HG03066 (cell line): ENCODE measurements around the gene MAG.

ENCODE experiments used
- ATAC-seq: cut with Tn5 transposase; IDR thresholded peaks from one replicate; pipeline ENCODE4 v1.9.1; 2021; ENCODE audit warnings: low read depth; ENCODE audit not compliant: unreplicated experiment

MAG gene

DNA sequence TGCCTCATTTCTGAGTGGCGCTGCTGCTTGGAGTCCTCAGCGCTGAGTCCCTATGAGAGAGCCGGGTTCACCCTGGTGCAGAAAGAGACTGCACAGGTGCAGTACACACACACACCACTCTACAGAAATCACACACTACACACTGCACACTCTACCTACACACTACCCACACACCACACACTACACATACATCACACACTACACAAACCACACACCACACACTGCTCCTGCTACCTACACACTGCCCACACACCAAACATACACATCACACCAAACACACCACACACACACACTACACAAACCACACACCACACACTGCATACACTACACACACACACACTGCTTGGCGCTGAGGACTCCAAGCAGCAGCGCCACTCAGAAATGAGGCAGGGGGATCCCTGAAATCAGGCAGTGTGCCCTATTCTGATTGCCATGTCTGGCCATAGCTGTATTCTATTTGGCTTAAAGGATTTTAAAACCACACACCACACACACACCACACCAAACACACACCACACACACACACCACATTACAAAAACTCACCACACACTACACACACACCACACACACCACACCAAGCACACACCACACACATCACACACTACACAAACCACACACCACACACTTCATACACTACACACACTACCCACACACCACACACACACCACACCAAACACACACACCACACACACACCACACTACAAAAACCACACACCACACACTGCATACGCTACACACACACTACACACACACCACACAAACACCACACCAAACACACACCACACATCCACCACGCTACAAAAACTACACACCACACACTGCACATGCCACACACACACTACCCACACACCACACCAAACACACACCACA, 4.9 kb downstream of the MAG start:
- no peak for ATAC-seq

DNA sequence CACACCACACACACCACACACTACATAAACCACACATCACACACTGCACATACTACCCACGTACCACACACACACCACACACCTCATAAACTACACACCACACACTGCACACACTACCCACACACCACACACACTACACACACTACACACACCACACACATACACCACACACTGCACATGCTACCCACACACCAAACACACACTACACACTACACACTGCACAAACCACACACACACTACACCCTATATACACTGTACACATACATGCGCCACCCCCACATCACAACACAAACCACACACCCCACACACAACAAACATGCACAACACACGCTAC, 5.5 kb downstream of the MAG start:
- ATAC-seq: no peak

DNA sequence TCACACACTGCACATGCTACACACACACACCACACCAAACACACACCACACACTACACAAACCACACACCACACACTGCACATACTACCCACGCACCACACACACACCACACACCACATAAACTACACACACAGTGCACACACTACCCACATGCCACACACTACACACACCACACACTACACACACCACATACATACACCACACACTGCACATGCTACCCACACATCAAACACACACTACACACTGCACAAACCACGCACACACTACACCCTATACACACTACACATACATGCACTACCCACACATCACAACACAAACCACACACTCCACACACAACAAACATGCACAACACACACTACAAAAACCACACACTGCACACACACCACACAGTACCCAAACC, 6.0 kb downstream of the MAG start:
- no peak for ATAC-seq

DNA sequence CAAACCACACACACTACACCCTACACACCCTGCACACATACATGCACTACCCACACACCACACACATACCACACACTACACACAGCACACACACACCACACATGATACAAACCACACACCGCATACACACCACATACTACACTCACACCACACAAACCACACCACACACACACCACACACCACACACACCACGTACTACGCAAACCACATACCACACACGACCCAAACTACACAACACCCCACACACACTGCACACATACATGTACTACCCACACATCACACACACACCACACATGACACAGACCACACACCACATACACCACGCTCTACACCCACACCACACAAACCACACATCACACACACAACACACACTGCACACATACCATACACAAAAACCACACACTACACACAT, 6.6 kb downstream of the MAG start:
- ATAC-seq: no peak

DNA sequence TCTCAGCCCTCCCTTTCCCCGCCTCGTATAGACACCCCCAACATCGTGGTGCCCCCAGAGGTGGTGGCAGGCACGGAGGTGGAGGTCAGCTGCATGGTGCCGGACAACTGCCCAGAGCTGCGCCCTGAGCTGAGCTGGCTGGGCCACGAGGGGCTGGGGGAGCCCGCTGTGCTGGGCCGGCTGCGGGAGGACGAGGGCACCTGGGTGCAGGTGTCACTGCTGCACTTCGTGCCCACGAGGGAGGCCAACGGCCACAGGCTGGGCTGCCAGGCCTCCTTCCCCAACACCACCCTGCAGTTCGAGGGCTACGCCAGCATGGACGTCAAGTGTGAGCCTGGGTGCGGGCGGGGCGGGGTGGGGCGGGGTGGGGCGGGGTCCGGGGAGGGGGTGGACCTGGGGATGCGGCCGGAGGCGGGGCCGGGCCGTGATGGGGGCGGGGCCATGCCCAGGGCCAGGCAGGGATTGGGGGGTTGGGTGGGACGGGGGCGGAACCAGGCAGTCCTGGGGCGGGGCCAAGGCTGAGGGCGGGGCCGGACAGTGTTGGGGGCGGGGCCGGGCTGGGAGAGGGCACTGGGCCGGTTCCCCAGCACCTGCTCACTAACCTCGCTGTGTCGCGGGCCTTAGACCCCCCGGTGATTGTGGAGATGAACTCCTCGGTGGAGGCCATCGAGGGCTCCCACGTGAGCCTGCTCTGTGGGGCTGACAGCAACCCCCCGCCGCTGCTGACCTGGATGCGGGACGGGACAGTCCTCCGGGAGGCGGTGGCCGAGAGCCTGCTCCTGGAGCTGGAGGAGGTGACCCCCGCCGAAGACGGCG, 7.8 kb downstream of the MAG start:
- no peak for ATAC-seq

DNA sequence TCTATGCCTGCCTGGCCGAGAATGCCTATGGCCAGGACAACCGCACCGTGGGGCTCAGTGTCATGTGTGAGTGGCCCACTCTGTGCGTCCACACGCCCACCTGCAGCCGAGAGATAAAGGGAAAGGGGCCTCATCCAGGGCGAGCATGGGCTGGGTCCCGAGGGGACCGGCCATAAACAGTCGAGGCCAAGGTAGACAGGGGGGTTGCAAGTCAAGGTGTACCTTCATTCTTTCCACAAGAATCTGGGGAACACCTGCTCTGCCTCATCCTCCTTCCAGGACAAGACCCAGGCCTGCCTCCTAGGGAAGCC, 8.3 kb downstream of the MAG start:
- ATAC-seq: no peak

DNA sequence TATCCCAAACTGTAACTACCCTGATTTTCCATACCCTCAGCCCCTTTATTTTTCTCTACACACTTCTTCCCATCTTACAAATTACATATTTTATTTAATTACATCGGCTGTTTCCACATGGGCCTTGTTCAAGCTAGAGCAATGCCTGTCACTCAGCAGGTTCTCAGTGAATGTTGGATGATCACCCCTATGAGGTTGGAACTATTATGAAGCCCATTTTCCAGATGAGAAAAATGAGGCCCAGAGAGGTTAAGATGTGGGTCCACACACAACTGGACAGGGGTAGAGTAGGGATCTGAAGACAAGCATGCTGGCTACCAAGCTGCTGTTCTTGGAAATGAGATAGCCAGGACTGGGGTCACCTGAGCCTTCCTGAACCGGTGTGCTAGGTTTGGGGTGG, 10.0 kb downstream of the MAG start:
- ATAC-seq: no peak

DNA sequence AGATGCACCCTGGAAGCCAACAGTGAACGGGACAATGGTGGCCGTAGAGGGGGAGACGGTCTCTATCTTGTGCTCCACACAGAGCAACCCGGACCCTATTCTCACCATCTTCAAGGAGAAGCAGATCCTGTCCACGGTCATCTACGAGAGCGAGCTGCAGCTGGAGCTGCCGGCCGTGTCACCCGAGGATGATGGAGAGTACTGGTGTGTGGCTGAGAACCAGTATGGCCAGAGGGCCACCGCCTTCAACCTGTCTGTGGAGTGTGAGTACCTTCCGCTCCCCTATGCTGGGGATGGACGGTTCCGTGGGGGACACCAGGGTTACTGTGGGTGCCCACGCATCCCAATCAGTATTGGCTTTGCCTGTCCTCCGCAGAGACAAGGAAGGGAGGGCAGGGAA, 10.5 kb downstream of the MAG start:
- no peak for ATAC-seq

DNA sequence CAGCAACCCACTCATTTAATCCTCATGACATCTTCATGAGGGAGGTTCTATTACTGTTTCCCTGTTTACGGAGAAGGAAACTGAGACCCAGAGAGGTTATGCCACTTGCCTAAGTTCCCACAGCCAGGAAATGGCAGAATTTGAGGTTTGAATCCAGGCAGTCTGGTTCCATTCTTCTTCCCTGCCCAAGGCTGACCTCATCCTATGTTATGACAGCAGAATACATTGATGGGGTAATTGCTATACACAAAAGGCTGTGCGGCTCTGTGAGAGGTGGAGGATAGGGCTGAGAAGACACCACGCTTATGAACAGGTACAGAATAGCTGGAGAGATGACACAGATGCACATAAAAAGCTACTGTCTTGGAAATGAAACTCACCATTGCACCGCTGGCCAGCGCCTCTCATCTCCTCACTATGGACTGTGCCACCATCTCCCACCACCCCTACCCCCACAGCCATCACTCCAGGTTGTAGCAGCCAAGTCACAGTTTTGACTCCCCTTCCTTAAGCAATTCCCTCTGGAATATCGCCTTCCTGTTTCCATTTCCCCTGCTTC, 11.5 kb downstream of the MAG start:
- no peak for ATAC-seq

DNA sequence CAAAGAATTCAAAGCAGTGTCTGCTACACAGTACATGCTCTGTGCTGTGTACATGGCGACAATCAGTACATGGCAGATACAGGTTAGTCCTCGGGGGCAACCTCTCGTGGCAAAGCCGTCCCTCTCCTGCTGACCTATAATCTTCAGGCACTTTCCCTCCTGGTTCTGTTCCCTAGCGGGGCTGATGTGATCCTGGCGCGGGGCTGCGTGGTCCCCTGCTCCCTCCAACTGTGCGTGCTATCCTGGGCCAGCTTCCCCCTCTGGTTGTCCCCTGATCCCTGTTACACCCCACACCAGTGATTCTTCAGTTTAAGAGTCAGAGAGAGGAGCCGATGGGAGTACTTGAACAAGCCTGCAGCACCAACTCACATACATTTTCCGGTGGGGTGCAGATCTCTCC, 12.1 kb downstream of the MAG start:
- no peak for ATAC-seq

DNA sequence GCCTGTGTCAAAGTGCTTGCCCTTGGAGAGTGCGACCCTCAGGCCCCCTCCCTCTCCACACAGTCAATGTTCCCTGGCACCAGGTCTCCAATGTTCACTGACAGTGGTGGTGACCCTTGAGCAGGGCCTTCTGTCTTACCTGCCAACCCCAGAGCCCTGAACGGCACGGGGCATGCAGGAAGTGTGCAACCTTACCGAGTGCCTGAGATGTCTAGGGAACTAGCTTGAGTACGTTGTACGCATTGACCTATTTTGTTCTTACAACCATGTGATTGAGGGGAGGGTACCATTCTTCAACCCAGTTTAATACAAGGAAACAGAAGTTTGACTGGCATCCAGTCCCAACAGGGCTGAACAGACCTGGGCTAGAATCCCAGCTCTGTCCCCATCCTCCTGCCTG, 13.2 kb downstream of the MAG start:
- ATAC-seq: no peak

DNA sequence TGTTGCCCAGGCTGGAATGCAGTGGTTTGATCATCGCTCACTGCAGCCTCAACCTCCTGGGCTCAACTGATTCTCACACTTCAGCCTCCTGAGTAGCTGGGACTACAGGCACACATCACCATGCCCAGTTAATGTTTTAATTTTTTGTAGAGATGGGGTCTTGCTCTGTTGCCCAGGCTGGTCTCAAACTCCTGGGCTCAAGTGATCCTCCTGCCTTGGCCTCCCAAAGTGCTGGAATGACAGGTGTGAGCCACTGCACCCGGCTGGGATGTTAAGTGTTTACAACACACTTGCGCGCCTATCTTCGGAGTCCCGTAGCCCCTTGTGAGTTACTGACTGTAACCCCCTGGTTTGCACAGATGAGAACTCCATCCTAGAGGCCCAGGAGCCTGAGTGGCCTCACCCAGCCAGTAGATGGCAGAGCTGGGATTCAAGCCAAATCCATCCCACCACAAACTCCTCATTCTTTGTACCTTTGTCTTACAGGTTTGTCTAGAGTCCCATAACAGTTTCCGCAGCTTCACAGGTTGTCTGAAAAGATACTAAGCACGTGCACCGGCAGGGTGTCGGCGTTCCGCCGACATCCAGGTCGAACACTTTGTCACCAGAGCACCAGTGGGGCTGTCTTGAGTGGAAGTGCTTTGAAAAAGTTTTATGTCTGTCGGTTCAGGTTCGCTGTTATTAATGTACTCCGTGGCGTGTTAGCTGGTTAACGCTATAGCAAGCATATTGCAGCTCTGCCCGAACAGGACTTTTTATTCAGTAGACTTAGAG, 14.7 kb downstream of the MAG start:
- no peak for ATAC-seq

DNA sequence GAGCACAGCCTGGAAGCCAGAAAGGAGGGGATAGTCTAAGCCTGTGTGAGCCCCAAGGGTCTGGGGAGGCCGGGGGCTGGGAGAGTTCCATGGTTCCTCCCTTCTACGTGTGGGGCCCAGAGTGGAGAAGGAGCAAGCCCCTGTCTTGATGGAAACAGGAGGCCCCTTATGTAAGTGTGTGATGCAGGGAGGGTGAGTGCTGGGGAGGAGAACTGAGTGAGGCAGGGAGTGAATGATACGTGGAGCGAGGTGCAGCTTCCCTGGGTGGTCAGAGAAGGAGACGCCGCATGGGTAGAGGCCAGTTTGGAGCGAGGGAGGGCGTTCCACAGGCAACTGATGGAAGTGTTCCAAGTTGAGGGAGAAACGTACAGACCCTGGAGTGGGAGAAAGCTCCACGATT, 16.0 kb downstream of the MAG start:
- no peak for ATAC-seq

DNA sequence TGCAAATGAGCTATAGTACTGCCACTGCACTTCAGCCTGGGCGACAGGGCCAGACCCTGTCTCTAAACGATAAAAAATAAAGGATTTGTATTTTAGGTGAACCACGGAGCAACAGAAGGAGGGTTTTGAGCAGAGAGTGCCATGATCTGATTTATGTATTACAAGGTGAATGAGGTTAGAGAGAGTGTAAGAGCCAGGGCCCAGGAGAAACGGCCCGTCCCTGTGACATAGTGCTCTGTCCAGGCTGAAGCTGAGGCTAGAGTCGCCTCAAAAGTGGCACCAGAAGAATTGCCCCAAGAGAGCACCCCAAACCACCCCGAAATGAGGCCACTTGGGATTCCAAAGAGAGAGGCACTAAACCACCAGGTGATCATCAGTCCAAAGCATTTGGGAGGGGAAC, 16.9 kb downstream of the MAG start:
- no peak for ATAC-seq

DNA sequence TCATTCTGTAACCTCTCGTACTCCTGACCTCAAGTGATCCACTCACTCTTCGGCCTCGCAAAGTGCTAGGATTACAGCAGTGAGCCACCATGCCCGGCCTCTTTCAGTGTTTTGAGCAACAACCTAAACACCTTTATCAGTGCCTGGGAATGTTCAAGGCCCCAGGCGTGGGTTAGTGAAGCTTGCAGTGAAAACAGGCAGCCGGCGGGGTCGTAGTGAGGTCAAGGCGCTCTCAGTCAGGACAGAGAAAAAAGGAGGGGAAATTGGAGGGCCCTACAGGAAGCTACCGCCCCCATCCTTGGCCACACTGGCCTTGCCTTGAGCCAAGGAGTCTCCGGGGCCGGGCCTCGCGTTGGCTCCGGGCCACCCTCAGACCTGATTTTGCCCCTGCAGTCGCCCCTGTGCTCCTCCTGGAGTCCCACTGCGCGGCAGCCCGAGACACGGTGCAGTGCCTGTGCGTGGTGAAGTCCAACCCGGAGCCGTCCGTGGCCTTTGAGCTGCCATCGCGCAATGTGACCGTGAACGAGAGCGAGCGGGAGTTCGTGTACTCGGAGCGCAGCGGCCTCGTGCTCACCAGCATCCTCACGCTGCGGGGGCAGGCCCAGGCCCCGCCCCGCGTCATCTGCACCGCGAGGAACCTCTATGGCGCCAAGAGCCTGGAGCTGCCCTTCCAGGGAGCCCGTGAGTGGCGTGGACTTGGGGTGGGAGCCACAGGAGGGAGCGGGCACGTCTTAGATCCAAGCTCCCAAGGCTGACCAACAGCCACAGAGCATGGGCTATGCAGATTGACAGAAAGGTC, 17.7 kb downstream of the MAG start:
- ATAC-seq: no peak

DNA sequence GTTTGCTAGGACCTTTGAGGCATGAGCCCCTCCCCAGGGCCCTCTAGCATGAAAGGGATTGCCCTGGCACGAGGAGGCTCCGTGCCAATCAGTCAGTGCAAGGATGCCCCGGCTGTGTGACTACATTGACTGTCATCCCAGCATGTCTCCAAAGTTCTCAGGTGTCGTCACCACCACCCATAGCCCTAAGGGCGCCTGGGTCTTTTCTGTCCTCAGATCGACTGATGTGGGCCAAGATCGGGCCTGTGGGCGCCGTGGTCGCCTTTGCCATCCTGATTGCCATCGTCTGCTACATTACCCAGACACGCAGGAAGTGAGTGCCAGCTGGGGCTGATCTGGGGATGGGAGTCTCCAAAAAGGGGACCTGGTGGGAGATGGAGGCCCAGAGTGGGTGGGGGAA, 18.4 kb downstream of the MAG start:
- no peak for ATAC-seq

DNA sequence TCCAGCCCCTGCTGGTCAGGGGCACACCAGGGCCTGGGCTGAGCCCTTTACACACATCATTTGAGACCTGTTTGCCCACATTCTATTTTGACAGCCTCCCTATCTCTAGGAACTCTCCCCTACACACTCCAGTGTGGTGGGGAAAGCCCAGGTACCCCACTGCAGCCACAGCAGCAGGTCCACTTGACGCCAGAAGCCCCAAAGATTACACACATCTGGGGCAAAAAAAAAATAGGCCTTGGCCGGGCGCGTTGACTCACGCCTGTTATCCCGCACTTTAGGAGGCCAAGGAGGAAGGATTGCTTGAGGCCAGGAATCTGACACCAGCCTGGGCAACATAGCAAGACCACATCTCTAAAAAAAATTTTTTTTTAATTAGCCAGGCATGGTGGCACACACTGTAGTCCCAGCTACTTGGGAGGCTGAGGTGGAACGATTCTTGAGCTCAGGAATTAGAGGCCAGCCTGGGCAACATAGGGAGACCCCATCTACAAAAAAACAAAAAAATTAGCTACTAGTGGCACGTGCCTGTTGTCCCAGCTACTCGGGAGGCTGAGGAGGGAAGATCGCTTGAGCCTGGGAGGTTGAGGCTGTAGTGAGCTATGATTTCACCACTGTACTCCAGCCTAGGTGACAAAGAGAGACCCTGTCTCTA, 19.0 kb downstream of the MAG start:
- ATAC-seq: no peak

DNA sequence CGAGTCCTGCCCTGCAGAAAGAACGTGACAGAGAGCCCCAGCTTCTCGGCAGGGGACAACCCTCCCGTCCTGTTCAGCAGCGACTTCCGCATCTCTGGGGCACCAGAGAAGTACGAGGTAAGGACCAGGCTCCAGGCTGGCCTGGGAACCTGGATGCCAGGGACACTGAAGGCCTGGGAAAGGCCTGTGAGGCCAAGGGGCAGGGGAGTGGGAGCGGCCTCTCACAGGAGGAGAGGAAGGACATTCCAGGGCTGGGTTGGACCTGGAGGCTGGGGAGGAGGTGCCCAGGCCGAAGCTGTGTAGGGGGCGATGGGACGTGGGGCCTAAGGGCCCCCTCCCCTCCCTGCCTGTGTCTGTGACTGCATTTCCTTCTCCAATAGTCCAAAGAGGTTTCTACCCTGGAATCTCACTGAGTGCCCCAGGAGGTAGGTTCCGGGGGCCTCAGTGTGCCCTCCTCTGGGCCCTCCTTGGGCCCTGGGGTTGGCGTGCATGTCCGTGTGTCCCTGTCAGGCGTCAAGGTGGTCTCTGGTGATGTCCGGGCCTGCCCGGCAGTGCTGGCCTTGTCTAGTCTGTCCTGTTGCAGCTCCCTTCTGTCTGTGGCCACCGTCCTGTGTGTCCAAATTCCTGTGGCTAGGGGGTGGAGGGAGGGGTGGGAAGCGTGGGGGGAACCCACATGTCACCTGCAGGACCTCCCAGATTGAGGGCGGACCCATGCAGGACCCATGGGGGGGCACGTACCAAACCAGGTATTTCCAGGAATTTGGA, 20.1 kb downstream of the MAG start:
- ATAC-seq: no peak

DNA sequence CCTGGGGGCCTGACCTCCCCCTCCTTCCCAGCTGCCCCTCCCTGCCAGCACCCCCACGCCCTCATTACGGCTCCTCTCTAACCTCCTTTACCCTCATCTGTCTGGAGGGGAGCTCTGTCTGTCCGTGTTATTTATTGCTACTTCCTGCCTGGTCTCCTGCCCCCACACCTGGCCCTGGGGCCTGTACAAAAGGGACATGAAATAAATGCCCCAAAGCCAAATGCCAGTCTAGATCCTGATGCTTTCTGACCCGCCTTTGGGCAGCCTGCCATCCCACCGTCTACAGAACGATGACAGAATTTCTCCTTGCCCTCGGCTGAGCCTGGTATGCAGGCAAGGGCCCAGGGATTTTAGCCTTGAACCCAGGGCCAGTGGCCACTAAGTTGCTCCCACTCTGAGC, 21.6 kb downstream of the MAG start:
- ATAC-seq: no peak
